Measurements from ENCODE around the gene FH. TPM values are rescaled to one million over a fixed set of nuclear protein-coding genes. Genes with fewer than 3 reads are reported as not detected.

Gene FH
- total RNA-seq, 4 donors from 2014 or later: 19.6 to 61.5 (median 28.8) TPM

DNA sequence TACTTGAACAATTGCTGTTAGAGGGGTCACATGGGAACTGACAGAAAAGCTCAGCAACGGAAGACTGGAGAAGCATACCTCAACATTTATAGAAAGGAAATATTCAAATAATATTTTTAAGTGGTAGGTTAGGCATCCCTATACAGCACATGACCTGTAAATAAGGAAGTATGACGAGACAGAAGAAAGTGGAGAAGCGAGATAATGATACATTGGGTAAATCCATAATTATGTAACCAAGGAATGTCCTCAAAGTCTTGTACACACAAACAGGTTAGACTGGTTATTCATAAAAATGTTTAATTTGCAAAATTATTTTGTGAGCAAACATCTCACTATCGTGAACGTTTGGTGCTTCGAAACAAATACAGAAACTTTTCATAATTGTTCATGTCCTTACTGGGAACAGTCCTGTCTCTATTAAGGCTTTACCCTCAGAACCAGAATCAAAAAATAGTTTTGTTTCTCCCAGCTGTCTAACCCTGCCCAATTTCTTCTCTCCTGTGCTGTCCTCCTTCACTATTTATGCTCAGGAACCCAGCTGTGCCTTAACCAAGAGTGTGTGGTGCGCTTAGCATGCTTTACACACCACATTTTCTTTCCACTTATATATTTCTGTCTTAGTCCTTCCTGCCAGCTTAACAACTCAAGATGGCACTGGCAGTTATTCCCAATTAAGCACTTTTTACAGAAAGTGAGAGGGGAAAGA lies 22.8 kb upstream of the FH start:
- no peak overlapping the region for H3K4me3 ChIP-seq
- no peaks in the 10 kb centered on the region for H3K27me3 ChIP-seq
- no peaks in the 10 kb centered on the region for H3K36me3 ChIP-seq
- WGBS, 2 donors: 77 to 84% methylated on average over 7 of the region's 7 CpGs
- no peak for TF ChIP-seq EP300 (IDR thresholded peaks at IDR 0.05)
- TF ChIP-seq, protein P1, sequence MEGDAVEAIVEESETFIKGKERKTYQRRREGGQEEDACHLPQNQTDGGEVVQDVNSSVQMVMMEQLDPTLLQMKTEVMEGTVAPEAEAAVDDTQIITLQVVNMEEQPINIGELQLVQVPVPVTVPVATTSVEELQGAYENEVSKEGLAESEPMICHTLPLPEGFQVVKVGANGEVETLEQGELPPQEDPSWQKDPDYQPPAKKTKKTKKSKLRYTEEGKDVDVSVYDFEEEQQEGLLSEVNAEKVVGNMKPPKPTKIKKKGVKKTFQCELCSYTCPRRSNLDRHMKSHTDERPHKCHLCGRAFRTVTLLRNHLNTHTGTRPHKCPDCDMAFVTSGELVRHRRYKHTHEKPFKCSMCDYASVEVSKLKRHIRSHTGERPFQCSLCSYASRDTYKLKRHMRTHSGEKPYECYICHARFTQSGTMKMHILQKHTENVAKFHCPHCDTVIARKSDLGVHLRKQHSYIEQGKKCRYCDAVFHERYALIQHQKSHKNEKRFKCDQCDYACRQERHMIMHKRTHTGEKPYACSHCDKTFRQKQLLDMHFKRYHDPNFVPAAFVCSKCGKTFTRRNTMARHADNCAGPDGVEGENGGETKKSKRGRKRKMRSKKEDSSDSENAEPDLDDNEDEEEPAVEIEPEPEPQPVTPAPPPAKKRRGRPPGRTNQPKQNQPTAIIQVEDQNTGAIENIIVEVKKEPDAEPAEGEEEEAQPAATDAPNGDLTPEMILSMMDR (IDR thresholded peaks at IDR 0.05): no peak
- no peak for TF ChIP-seq POLR2A (IDR thresholded peaks at IDR 0.05)
- no peak for DNase-seq (ENCODE audit: low spot score in 2 of 2)
- no peaks in the 10 kb centered on the region for H3K9me3 ChIP-seq
- H3K27ac ChIP-seq: no peak overlapping the region
- H3K4me1 ChIP-seq: no peaks in the 10 kb centered on the region

DNA sequence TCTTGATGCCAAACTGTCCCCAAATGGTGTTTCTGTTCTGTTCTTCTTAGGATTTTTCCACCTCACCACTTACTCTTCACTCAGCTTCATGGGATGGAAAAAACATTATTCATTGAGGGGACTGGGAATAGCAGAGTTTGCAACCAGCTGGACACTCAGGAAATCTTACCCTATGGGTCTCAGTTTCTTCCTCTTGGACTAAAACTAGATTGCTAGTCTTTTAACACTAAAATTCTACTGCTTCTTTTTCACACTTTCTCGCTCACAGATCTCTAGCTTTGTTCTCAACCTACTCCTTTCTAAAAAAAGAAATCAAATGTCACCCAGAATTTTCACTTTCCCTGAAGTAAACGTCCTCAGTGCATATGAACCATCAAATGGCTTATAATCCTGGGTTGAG lies 17.4 kb upstream of the FH start:
- Histone ChIP-seq H3K36me3 (no peaks in the 10 kb centered on the region), H3K4me3 (no peak overlapping the region), H3K27me3 (no peaks in the 10 kb centered on the region), H3K9me3 (no peaks in the 10 kb centered on the region), H3K4me1 (no peaks in the 10 kb centered on the region), H3K27ac (no peak overlapping the region)
- 61 to 64% methylated on average over 2 of the region's 2 CpGs for WGBS, 2 donors
- DNase-seq (ENCODE audit: low spot score in 2 of 2): no peak
- TF ChIP-seq EP300 (IDR thresholded peaks at IDR 0.05): no peak
- TF ChIP-seq, protein P1 (IDR thresholded peaks at IDR 0.05): no peak
- TF ChIP-seq POLR2A (IDR thresholded peaks at IDR 0.05): no peak

DNA sequence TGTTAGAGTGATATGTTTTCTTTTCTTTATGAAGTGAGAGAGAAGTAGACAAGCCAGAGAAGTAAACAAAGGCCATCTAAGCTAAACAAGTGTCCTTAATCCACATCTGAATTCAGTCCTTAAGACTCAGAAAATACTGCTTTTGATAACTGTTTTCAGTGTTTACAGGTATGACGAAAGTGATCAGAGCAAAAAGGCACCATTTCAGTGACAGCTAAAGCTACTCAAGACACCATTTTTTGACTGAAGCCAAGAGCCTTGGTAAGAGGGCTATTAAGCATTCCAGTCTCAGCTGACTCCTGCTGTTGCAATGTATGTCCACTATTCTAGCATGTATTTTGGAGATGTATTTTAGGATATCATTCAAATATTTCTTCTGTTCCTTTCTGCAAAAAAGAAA lies 16.7 kb upstream of the FH start:
- Histone ChIP-seq H3K4me3 (no peak overlapping the region), H3K27ac (no peak overlapping the region), H3K9me3 (no peaks in the 10 kb centered on the region), H3K4me1 (no peaks in the 10 kb centered on the region), H3K27me3 (no peaks in the 10 kb centered on the region), H3K36me3 (no peaks in the 10 kb centered on the region)
- 68 to 85% methylated on average over 1 of the region's 1 CpG for whole genome bisulfite sequencing, 2 donors
- TF ChIP-seq, protein P1 (IDR thresholded peaks at IDR 0.05): no peak
- no peak for TF ChIP-seq EP300 (IDR thresholded peaks at IDR 0.05)
- no peak for TF ChIP-seq POLR2A (IDR thresholded peaks at IDR 0.05)
- DNase-seq (ENCODE audit: low spot score in 2 of 2): no peak

DNA sequence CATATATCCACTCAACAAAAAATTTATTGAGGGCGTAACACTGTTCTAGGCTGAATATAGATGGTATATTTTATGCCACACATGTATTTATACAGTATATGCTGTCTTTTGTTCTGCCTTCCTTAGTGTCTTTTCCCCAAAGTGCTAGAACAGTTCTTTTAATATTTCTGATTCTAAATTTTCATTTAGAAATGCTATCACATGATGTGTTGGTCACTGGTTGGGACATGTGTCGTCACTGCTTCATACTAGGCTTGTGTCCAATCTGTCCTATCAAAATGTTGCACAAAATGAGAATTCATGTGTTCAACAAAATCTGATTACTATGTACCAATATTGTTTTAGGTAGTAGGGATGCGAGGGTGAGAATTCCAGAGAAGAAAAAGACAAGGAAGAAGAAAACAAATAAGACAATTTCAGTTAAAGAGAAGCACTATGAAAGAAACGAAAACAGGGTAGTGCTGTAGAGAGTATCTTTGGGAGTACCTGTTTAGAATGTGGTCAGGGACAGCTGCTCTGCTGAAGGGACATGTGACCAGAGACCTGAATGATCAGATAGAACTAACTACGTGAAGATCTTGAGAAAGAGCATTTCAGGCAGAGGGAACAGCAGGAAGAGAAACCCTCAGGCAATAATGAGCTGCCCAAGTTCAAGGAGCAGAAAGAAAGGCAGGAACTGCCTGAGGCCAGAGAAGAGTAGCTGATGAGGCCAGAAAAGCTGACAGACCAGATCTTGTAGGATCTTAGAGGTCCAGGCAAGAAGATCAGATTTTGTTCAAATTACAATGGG lies 14.0 kb upstream of the FH start:
- no peaks in the 10 kb centered on the region for H3K27me3 ChIP-seq
- 69% methylated on average over 5 of the region's 5 CpGs for WGBS, 2 donors
- H3K9me3 ChIP-seq: no peaks in the 10 kb centered on the region
- H3K4me1 ChIP-seq: peaks cover 0 to 5% (median 0%) of the 10 kb centered on the region in 4 donors
- peak overlapping the region in 1 of 4 donors; percentile 2 for H3K4me3 ChIP-seq
- peak overlapping the region in 3 of 4 donors; percentile 15 to 61 (median 32) for H3K27ac ChIP-seq
- no peak for TF ChIP-seq EP300 (IDR thresholded peaks at IDR 0.05)
- no peak for TF ChIP-seq POLR2A (IDR thresholded peaks at IDR 0.05)
- TF ChIP-seq, protein P1 (IDR thresholded peaks at IDR 0.05): no peak
- H3K36me3 ChIP-seq: no peaks in the 10 kb centered on the region
- DNase-seq (ENCODE audit: low spot score in 2 of 2): no peak

DNA sequence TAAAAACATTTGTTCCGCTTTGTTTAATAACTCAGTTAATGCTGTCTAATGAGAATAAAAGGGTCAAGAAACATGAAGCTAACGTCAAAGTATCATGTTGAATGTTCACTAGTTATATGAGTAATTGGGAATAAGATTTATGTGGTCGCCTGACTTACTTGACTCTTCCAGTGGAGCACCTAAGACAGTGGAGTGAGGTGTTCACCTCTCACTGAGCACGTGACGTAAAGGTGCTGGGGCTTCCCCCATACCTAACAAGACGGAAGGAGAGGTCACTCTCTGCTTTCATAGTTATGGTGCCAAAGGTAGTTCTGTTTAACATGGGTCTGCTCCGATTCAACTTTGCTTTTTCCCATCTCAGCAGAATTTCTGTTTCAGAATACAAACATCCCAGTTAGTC lies 13.3 kb upstream of the FH start:
- Histone ChIP-seq H3K9me3 (no peaks in the 10 kb centered on the region), H3K27me3 (no peaks in the 10 kb centered on the region), H3K4me3 (peak overlapping the region in 1 of 4 donors; percentile 2), H3K36me3 (no peaks in the 10 kb centered on the region), H3K27ac (peak overlapping the region in 3 of 4 donors; percentile 15 to 61 (median 32)), H3K4me1 (peaks cover 0 to 5% (median 0%) of the 10 kb centered on the region in 4 donors)
- no peak for DNase-seq (ENCODE audit: low spot score in 2 of 2)
- TF ChIP-seq, protein P1 (IDR thresholded peaks at IDR 0.05): no peak
- TF ChIP-seq POLR2A (IDR thresholded peaks at IDR 0.05) (no peak), EP300 (IDR thresholded peaks at IDR 0.05) (no peak)
- 84 to 88% methylated on average over 7 of the region's 7 CpGs for WGBS, 2 donors

Measured in tibial nerve (tissue), 4 donors.